ENCODE measurements around the gene BBIP1. TPM values are rescaled to one million over a fixed set of nuclear protein-coding genes. Genes with fewer than 3 reads are reported as not detected.

BBIP1 gene
- total RNA-seq, 1 donor from 2014 or later = 25.3 TPM

- no peaks in the 10 kb centered on the region for H3K4me1 ChIP-seq
- TF ChIP-seq CTCF (IDR thresholded peaks at IDR 0.05) = no peak
- no peak overlapping the region for H3K27ac ChIP-seq
- no peak overlapping the region for H3K4me3 ChIP-seq
- DNase-seq = no peak
- no peak for ATAC-seq
- H3K36me3 ChIP-seq = peaks cover 64% of the 10 kb centered on the region
- no peaks in the 10 kb centered on the region for H3K27me3 ChIP-seq
- intact Hi-C loops (cut with DNase I) = loop anchor here (10.0 kb wide), 1 partner anchor 148 kb away; no protein-coding TSS in a partner anchor
- H3K9me3 ChIP-seq = no peaks in the 10 kb centered on the region
Observed at GRCh38 chr10:110892602-110893288, 26.2 kb downstream of the BBIP1 start.

GRCh38 chr10:110887560-110887959, 31.4 kb downstream of the BBIP1 start:
- Histone ChIP-seq H3K36me3 (peaks cover 74% of the 10 kb centered on the region), H3K4me1 (peaks cover 3% of the 10 kb centered on the region), H3K4me3 (no peak overlapping the region), H3K9me3 (no peaks in the 10 kb centered on the region), H3K27ac (no peak overlapping the region), H3K27me3 (no peaks in the 10 kb centered on the region)
- ATAC-seq (no peak), DNase-seq (no peak)
- no peak for TF ChIP-seq CTCF (IDR thresholded peaks at IDR 0.05)
- intact Hi-C loops (cut with DNase I) = no loop called here

GRCh38 chr10:110885932-110886674, 32.9 kb downstream of the BBIP1 start:
- no peaks in the 10 kb centered on the region for H3K27me3 ChIP-seq
- H3K36me3 ChIP-seq = peaks cover 87% of the 10 kb centered on the region
- ATAC-seq = no peak
- DNase-seq = no peak
- H3K4me3 ChIP-seq = no peak overlapping the region
- H3K9me3 ChIP-seq = no peaks in the 10 kb centered on the region
- intact Hi-C loops (cut with DNase I) = no loop called here
- TF ChIP-seq CTCF (IDR thresholded peaks at IDR 0.05) = no peak
- no peak overlapping the region for H3K27ac ChIP-seq
- peaks cover 3% of the 10 kb centered on the region for H3K4me1 ChIP-seq

GRCh38 chr10:110883924-110884323, 35.1 kb downstream of the BBIP1 start:
- intact Hi-C loops (cut with DNase I) = no loop called here
- TF ChIP-seq CTCF (IDR thresholded peaks at IDR 0.05) = no peak
- Histone ChIP-seq H3K27ac (no peak overlapping the region), H3K27me3 (no peaks in the 10 kb centered on the region), H3K36me3 (peaks cover 71% of the 10 kb centered on the region), H3K9me3 (no peaks in the 10 kb centered on the region), H3K4me1 (peaks cover 3% of the 10 kb centered on the region), H3K4me3 (no peak overlapping the region)
- no peak for ATAC-seq
- DNase-seq = no peak

GRCh38 chr10:110881905-110882304, 37.1 kb downstream of the BBIP1 start:
- Histone ChIP-seq H3K4me1 (peaks cover 3% of the 10 kb centered on the region), H3K27ac (no peak overlapping the region), H3K27me3 (no peaks in the 10 kb centered on the region), H3K36me3 (peaks cover 63% of the 10 kb centered on the region), H3K4me3 (no peak overlapping the region), H3K9me3 (no peaks in the 10 kb centered on the region)
- intact Hi-C loops (cut with DNase I) = no loop called here
- no peak for TF ChIP-seq CTCF (IDR thresholded peaks at IDR 0.05)
- ATAC-seq (no peak), DNase-seq (no peak)
